NK-92 (cell line): Measurements from ENCODE around the gene UGT1A1.

Experiments
- DNase-seq: peaks from one replicate; lab custom pipeline; 2025; ENCODE audit not compliant: unreplicated experiment; lab: John Stamatoyannopoulos, UW

The UGT1A1 gene

GRCh38 chr2:233814056-233814835 lies 54.2 kb downstream of the UGT1A1 start:
- no peak for DNase-seq

DNA sequence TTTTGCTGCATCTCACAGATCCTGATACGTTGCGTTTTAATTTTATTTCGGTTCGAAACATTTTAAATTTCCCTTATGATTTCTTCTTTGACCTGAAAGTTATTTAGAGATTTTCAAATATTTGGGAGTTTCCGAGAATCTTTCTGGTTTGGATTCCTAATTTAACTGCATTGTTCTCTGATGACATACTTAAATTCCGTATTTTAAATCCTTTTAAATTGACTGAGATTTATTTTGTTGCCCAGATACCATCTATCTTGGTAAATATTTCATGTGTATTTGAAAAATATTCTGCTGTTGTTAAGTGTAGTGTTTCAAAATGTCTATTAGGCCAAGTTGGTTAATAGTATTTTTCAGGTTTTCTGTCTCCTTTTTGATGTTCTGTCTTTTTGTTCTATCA lies 55.8 kb downstream of the UGT1A1 start:
- DNase-seq, result no peak

DNA sequence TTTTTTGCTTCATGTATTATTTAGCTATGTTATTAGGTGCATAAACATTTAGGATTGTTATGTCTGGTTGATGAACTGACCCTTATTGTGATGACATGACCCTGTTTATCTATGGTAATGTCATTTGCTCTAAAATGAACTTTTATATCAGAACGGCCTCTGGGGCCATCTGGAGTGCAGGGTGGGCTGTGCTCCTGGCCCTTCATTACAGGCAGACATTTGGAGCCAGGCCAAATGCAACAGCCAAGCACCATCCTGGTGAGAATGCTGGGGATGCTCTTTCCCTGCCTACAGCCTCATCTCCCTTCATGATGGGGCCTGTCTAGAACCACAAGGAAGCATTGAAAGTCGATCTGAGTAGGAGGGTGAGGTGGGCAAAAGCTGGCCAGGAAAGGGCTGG lies 56.3 kb downstream of the UGT1A1 start:
- DNase-seq, result no peak

DNA sequence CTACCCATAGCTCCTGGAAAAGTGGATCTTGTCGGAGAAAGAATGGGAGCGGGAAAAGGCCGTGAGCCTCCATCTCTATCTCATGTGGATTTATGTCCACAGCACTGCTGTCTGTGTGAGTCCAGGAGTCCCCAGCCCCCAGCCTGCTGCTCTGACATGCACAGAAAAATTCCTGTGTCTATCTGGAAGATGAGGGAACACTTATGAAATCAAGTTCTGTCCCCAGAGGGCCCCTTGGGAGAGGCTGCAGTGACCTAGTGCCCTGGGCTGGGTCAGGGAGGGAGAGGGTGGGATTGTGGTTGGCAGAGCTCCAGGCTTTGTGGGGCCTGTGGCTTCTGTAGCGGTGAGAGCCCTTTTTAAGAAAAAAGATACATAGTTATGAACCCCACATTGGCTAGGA lies 56.7 kb downstream of the UGT1A1 start:
- no peak for DNase-seq

DNA sequence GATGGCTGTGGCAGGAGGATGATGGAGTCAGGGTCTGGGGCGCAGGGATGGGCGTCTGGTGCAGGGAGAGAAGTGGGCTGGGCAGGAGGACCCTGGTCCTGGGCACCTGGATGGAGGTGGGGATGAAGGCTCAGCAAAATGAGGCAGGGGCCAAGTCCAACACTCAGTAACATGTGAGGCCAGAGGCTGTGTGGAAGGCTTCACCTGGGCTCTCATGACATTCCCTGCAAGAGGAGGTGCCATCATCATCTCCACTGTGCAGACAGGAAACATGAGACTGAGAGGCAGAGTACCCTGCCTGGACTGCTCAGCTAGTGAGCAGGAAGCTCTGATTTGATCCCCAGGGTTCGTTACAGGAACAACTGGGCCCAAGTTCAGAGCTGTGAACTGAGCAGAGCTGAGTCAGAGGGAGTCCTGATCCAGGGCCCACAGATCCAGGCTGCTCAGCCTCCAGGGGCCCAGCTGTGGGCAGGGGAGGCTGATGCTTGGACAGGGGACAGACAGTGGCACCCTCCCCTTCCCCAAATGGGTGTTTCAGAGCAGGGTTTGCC lies 57.4 kb downstream of the UGT1A1 start:
- no peak for DNase-seq

DNA sequence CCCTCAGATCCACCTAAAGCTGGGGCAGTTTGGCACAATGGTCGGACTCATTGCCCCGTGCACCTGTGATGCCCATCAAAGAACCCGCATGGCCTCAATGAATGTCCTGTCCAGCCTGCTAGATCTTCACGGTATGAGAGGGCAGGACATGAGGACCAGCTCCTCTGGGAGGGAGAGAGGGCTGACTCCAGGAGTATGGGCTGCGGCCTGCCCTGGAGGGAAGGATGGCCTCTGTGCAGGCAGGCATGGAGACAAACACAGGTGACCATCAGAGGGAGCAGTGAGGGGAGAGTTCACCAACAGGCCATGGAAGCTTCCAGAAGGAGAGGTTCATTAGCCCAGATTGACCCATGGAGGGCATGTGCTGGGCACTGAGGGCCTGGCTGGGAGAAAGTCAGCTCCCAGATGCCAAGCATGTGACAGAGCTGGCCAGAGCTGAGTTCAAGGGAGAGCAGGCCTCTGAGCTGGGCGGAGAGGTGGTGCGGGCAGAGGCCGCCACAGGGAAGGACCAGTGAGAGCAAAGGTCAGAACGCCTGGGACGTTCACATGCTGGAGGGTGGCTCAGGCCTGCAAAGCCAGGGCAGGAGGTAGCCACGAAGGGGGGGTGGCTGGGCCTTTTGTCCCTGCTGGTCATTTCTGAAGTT lies 58.0 kb downstream of the UGT1A1 start:
- no peak for DNase-seq

DNA sequence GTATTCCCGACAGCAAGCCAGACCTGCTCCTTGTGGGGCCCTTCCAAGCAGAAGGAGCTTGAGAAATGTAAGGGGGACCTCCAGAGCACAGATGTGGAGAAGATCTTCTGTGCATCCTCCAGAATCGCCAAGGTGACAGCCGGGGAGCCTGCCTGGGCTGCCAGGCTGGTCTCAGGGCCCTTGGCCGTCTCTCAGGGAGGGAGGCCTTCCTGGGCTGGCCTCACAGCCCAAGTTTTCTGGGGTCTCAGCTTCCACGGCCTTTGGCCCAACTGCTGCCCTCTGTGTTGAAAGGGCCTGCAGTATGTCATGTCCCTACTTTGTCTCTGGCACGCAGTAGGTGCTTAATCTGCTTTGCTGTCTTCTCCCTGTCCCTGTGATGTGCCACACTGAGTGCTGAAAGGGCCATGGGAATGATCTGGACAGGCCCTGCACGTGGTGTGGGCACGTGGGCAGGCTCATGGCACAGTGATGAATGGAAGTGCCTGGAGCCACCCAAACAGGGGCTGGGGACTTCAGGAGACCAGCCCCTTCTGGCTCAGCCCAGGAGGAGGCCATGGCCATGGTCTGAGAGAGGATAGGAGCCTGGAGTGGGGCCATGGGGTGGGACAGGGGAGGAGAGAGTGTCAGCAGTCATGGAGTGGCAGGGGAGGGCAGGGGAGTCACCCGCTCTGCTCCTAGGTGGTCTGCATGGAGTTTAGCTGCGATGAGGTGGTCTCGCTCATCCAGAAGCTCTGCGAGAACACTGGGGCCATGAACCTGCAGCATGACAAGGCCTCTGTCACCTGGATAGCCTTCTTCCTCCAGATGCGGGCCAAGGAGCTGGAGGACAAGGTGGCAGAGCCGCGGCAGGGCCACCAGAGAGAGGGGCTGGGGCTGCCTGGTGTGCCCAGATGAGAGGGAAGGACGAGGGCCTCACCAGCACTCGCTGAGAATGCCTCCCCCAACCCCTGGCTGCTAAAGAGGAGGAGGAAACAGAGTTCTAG lies 58.9 kb downstream of the UGT1A1 start:
- DNase-seq, result no peak

- no peak for DNase-seq
Observed at GRCh38 chr2:233819884-233820773, 60.1 kb downstream of the UGT1A1 start.

DNA sequence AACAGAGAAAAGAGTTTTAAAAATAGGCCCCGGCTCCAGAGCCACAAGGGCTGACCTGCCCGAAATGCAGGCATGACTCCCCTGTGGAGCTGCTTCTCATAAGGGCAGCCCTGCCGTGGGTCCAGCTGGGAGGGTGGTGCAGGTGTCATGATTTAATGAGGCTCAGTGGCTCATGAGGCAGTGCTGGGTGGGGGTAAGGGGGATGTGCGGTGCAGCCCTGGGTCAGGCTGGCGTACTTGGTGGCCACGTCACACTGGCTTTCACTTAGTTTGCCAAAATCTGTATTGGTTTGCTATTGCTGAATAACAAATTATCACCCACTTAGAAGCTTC lies 60.7 kb downstream of the UGT1A1 start:
- DNase-seq, result no peak

DNA sequence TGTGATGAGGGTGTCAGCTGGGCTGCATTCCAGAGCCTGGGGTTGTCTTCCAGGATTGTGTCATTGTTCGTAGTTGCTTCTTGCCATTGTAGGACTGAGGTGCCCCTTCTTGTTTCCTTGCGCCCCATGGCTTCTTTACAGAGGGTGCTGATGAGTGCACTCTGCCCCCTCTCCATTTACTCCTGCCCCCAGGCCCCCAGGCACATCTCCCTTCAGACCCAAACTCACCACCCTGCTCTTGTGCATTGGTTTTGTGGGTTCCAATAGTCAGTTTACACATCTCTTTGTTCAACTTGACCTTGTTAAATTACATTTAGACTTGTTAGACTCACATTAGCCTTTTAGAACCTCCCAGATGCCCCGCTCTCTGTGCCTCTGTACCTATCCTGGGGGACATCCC lies 61.1 kb downstream of the UGT1A1 start:
- DNase-seq, result no peak

GRCh38 chr2:233821709-233822100 lies 61.6 kb downstream of the UGT1A1 start:
- no peak for DNase-seq

DNA sequence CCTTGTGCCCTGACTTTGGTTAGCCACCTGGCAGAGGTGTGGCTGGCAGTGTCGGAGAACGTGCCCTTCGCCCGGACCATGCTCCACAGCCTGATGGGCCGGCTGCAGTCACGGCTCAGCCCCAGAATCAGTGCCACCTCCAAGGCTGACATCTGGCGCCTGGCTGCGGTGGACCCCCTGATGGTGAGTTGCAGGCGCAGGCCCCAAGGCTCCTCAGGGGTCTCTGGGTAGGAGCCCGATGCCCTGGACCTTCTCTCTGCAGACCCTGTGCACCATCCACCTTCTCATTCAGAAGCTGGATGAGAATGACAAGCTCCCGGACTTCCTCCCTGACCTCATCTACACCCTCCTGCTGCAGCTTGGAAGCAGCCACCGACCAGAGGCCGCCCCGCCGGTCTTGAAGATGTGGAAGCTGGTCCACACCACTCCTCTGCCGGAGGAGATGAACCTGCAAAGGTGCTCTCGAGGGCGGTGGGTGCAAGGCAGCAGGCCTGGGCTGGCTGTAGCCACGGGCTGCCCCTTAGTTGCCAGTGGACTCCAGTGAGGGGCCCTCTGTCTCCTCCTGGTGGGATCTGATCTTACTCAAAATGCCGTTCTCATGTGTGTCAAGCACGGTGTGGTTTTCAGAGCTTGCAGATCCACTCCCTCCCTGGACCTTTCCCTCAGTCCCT lies 62.2 kb downstream of the UGT1A1 start:
- DNase-seq, result no peak
